GM18517 (cell line): Measurements from ENCODE around the gene CTAGE1.

Source experiments
- ATAC-seq: cut with Tn5 transposase; IDR thresholded peaks from one replicate; pipeline ENCODE4 v1.9.1; 2021; ENCODE audit warnings: mild to moderate bottlenecking, moderate library complexity; ENCODE audit not compliant: unreplicated experiment

Gene CTAGE1

GRCh38 chr18:22436136-22436535, 18.4 kb upstream of the CTAGE1 start:
- ATAC-seq = no peak

GRCh38 chr18:22434973-22435608, 17.4 kb upstream of the CTAGE1 start:
- no peak for ATAC-seq

- no peak for ATAC-seq
Observed at GRCh38 chr18:22433956-22434355, 16.2 kb upstream of the CTAGE1 start.

- no peak for ATAC-seq
Observed at GRCh38 chr18:22432657-22433137, 15.0 kb upstream of the CTAGE1 start.

GRCh38 chr18:22429564-22429963, 11.8 kb upstream of the CTAGE1 start:
- no peak for ATAC-seq

- ATAC-seq = no peak
Observed at GRCh38 chr18:22428672-22429071, 11.0 kb upstream of the CTAGE1 start.

GRCh38 chr18:22427822-22428549, 10.3 kb upstream of the CTAGE1 start:
- no peak for ATAC-seq

GRCh38 chr18:22424565-22424963, 6.8 kb upstream of the CTAGE1 start:
- no peak for ATAC-seq

- ATAC-seq = no peak
Observed at GRCh38 chr18:22423878-22424564, 6.3 kb upstream of the CTAGE1 start.

GRCh38 chr18:22422909-22423548, 5.3 kb upstream of the CTAGE1 start:
- ATAC-seq = no peak

GRCh38 chr18:22420652-22421051, 2.9 kb upstream of the CTAGE1 start:
- no peak for ATAC-seq

- ATAC-seq = no peak
Observed at GRCh38 chr18:22412176-22412911, 5.4 kb downstream of the CTAGE1 start.

GRCh38 chr18:22411446-22411845, 6.3 kb downstream of the CTAGE1 start:
- no peak for ATAC-seq

GRCh38 chr18:22410126-22410525, 7.6 kb downstream of the CTAGE1 start:
- no peak for ATAC-seq

- ATAC-seq = no peak
Observed at GRCh38 chr18:22409445-22409844, 8.3 kb downstream of the CTAGE1 start.

- ATAC-seq = no peak
Observed at GRCh38 chr18:22408059-22408458, 9.7 kb downstream of the CTAGE1 start.

GRCh38 chr18:22405142-22405541, 12.6 kb downstream of the CTAGE1 start:
- no peak for ATAC-seq

GRCh38 chr18:22403950-22404349, 13.8 kb downstream of the CTAGE1 start:
- no peak for ATAC-seq

GRCh38 chr18:22399949-22400348, 17.8 kb downstream of the CTAGE1 start:
- ATAC-seq = no peak

GRCh38 chr18:22398464-22398863, 19.3 kb downstream of the CTAGE1 start:
- ATAC-seq = no peak

- ATAC-seq = no peak
Observed at GRCh38 chr18:22394428-22394827, 23.3 kb downstream of the CTAGE1 start.
